ENCODE results near the gene NAA10.

DNA sequence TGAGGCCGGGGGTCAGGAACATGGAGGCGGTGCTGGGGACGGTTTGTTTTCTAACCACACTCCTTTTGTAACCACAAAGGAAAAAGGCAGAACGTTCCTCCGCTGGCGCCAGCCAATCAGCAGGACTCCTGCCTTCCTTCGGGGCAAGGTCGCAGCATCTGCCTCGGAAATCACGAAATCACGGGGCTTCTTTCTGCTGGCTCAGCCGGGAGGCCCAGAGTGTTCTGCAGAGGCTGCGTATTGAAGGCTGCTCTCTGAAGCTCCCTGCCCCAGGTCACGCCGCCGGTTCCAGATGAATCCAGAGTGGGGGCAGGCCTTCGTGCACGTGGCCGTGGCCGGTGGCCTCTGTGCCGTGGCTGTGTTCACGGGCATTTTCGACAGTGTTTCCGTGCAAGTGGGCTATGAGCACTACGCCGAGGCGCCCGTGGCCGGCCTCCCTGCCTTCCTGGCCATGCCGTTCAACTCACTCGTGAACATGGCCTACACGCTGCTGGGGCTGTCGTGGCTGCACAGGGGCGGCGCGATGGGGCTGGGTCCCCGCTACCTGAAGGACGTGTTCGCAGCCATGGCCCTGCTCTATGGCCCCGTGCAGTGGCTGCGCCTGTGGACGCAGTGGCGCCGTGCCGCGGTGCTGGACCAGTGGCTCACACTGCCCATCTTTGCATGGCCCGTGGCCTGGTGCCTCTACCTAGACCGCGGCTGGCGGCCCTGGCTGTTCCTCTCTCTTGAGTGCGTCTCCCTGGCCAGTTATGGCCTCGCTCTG, 47.1 kb upstream of the NAA10 start:
- TF ChIP-seq, protein P1, sequence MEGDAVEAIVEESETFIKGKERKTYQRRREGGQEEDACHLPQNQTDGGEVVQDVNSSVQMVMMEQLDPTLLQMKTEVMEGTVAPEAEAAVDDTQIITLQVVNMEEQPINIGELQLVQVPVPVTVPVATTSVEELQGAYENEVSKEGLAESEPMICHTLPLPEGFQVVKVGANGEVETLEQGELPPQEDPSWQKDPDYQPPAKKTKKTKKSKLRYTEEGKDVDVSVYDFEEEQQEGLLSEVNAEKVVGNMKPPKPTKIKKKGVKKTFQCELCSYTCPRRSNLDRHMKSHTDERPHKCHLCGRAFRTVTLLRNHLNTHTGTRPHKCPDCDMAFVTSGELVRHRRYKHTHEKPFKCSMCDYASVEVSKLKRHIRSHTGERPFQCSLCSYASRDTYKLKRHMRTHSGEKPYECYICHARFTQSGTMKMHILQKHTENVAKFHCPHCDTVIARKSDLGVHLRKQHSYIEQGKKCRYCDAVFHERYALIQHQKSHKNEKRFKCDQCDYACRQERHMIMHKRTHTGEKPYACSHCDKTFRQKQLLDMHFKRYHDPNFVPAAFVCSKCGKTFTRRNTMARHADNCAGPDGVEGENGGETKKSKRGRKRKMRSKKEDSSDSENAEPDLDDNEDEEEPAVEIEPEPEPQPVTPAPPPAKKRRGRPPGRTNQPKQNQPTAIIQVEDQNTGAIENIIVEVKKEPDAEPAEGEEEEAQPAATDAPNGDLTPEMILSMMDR (IDR thresholded peaks at IDR 0.05): no peak
- no peak for TF ChIP-seq POLR2A (IDR thresholded peaks at IDR 0.05)
